Endothelial cell (in vitro differentiated cells): ENCODE measurements around the gene NACC1. TPM values are rescaled to one million over a fixed set of nuclear protein-coding genes. Genes with fewer than 3 reads are reported as not detected.
A peak's percentile ranks its signal among the peaks of the same experiment; 100 is the strongest.

ENCODE experiments used
- DNase-seq: peaks from one replicate; pipeline ENCODE4 v3.0.0; 2021; ENCODE audit warnings: low spot score
- H3K27ac Mint-ChIP-seq: one replicate; pipeline ENCODE4 v1.8.0; 2021; ENCODE audit warnings: mixed read lengths, inconsistent platforms; ENCODE audit not compliant: unreplicated experiment
- H3K27me3 Mint-ChIP-seq: one replicate; pipeline ENCODE4 v1.8.0; 2021; ENCODE audit warnings: mild to moderate bottlenecking, moderate library complexity, mixed read lengths, inconsistent platforms; ENCODE audit not compliant: unreplicated experiment
- H3K36me3 Mint-ChIP-seq: one replicate; pipeline ENCODE4 v1.8.0; 2021; ENCODE audit warnings: mild to moderate bottlenecking, low read depth, mixed read lengths, inconsistent platforms; ENCODE audit not compliant: unreplicated experiment
- H3K4me1 Mint-ChIP-seq: one replicate; pipeline ENCODE4 v1.8.0; 2021; ENCODE audit warnings: mild to moderate bottlenecking, mixed read lengths, inconsistent platforms; ENCODE audit not compliant: unreplicated experiment
- H3K4me3 Mint-ChIP-seq: one replicate; pipeline ENCODE4 v1.8.0; 2021; ENCODE audit warnings: mild to moderate bottlenecking, mixed read lengths, inconsistent platforms; ENCODE audit not compliant: unreplicated experiment
- H3K9me3 Mint-ChIP-seq: one replicate; pipeline ENCODE4 v1.8.0; 2021; ENCODE audit warnings: mixed read lengths, inconsistent platforms; ENCODE audit not compliant: unreplicated experiment
- CTCF ChIP-seq: fragments of 200-600 bp; sonication (generic); IDR thresholded peaks from one replicate; pipeline ENCODE4 v1.5.0; 2021; ENCODE audit warnings: antibody characterized with exemption; ENCODE audit not compliant: unreplicated experiment
- total RNA-seq: library from RNA; stranded (reverse); fragmentation: NEBNext Ultra II Directional; extraction: Animal tissue kit (Norgen Biotek cat#: 25700); gene quantifications from one replicate; pipeline ENCODE4 v1.2.1, GENCODE V29; 2021; ENCODE audit not compliant: unreplicated experiment

NACC1 gene
- total RNA-seq, 1 donor from 2014 or later, result 112 TPM

GRCh38 chr19:13097033-13097462 is 21.0 kb upstream of the NACC1 start:
- Mint-ChIP-seq H3K4me1 (peaks cover 24% of the 10 kb centered on the region), H3K27ac (peak overlapping the region; percentile 65), H3K9me3 (no peaks in the 10 kb centered on the region), H3K4me3 (peak overlapping the region; percentile 83), H3K36me3 (peaks cover 14% of the 10 kb centered on the region), H3K27me3 (peaks cover 13% of the 10 kb centered on the region)
- no peak for TF ChIP-seq CTCF
- DNase-seq, result no peak

GRCh38 chr19:13097463-13098258 is 20.4 kb upstream of the NACC1 start:
- Mint-ChIP-seq H3K4me3 (peak overlapping the region; percentile 82), H3K36me3 (peaks cover 14% of the 10 kb centered on the region), H3K27me3 (peaks cover 13% of the 10 kb centered on the region), H3K4me1 (peaks cover 26% of the 10 kb centered on the region), H3K9me3 (no peaks in the 10 kb centered on the region), H3K27ac (no peak overlapping the region)
- DNase-seq, result peak; percentile 47
- no peak for TF ChIP-seq CTCF

- no peak overlapping the region for H3K27ac Mint-ChIP-seq
- no peak for TF ChIP-seq CTCF
- H3K4me1 Mint-ChIP-seq, result peaks cover 26% of the 10 kb centered on the region
- H3K36me3 Mint-ChIP-seq, result peaks cover 14% of the 10 kb centered on the region
- DNase-seq, result no peak
- no peaks in the 10 kb centered on the region for H3K9me3 Mint-ChIP-seq
- peaks cover 13% of the 10 kb centered on the region for H3K27me3 Mint-ChIP-seq
- peak overlapping the region; percentile 82 for H3K4me3 Mint-ChIP-seq
Measured at GRCh38 chr19:13098277-13099072, 19.6 kb upstream of the NACC1 start.

- peaks cover 14% of the 10 kb centered on the region for H3K36me3 Mint-ChIP-seq
- TF ChIP-seq CTCF, result no peak
- H3K27ac Mint-ChIP-seq, result peak overlapping the region; percentile 62
- peak overlapping the region; percentile 91 for H3K4me3 Mint-ChIP-seq
- DNase-seq, result peak; percentile 61
- no peaks in the 10 kb centered on the region for H3K9me3 Mint-ChIP-seq
- peaks cover 26% of the 10 kb centered on the region for H3K4me1 Mint-ChIP-seq
- peaks cover 13% of the 10 kb centered on the region for H3K27me3 Mint-ChIP-seq
Measured at GRCh38 chr19:13099073-13099999, 18.7 kb upstream of the NACC1 start.
